Measurements from ENCODE around the gene ITGB1.
"Not testable (repeated sequence)": the region's sequence is repeated elsewhere in the genome, so short reads cannot be mapped to it uniquely, and the experiment has no call there.

ITGB1 gene

DNA sequence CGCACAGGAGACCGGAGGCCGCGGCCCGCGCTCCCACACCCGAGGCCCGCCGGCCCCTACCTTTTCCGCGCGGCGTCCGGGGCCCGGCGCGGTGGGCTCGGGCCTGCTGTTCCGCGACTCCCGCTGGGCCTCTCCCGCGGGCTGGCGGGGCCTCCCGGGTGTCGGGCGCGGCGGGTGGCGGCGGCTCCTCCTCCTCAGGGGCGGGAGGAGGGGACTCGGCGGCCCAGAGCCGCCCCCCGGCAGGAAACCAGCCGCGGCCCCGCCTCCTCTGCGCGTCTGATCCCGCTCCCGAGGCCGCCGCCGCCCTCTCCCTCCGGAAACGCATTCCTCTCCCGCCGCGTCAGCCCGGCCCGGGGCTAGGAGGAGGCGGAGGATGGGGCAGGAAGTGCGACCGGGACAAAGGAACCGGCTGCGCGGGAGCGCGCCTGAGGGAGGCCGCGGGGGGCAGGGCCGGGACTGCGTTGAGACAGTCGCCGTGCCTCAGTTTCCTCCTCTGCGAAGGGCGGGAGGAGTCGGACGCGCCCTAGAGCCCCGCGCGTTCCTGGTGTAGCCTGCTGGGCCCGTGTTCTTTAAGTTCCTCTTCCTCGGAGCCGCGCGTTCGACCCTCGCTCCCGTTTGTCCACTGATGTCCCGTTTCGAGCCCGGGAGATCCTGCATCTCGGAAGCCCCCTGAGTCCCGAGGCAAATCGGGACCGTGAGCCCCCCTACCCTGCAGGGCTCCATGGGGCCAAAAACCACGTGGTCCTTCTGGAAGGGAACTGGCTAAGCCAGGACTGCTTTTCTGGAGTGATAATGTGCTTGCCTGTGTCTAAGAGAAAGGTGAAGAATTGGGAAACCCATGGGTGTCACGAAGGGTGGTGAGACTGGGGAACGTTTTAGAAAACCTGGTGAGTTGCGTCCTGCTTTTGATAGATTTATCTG, at the start of gene ITGB1:
ITGB1 (minus strand) TSS at position 146 of the 921 bp plus-strand sequence. CDS start 22,672 bp downstream, outside the sequence.
- H3K4me3 ChIP-seq (ENCODE audit: low read depth, low read length), result peak within 1 kb of the TSS; percentile 75
- no peak for TF ChIP-seq CTCF (IDR thresholded peaks at IDR 0.05; ENCODE audit: insufficient read depth, low read length, missing control alignments)
- POLR2A ChIA-PET, result interaction anchor here (1.9 to 6.1 kb wide), 2 partner anchors 22 to 23 kb away, joined by 10 to 45 read pairs; no protein-coding TSS in a partner anchor
- peak; percentile 68 for DNase-seq (ENCODE audit: low read depth, low spot score)
- CTCF ChIA-PET, result interaction anchor here (1.1 to 1.8 kb wide), 3 partner anchors 11 to 51 kb away, joined by 3 to 9 read pairs (median 3); no protein-coding TSS in a partner anchor

GRCh38 chr10:33006342-33006887, 48.4 kb upstream of the ITGB1 start:
- H3K4me3 ChIP-seq (ENCODE audit: low read depth, low read length), result no peak overlapping the region
- ChIA-PET POLR2A (interaction anchor here (0.7 to 1.0 kb wide), 2 partner anchors 50 kb away, joined by 3 read pairs; no protein-coding TSS in a partner anchor), CTCF (interaction anchor here (0.7 to 3.7 kb wide), 10 partner anchors 23 to 815 kb away, joined by 3 to 25 read pairs (median 4); no protein-coding TSS in a partner anchor)
- TF ChIP-seq CTCF (IDR thresholded peaks at IDR 0.05; ENCODE audit: insufficient read depth, low read length, missing control alignments), result no peak
- no peak for DNase-seq (ENCODE audit: low read depth, low spot score)

DNA sequence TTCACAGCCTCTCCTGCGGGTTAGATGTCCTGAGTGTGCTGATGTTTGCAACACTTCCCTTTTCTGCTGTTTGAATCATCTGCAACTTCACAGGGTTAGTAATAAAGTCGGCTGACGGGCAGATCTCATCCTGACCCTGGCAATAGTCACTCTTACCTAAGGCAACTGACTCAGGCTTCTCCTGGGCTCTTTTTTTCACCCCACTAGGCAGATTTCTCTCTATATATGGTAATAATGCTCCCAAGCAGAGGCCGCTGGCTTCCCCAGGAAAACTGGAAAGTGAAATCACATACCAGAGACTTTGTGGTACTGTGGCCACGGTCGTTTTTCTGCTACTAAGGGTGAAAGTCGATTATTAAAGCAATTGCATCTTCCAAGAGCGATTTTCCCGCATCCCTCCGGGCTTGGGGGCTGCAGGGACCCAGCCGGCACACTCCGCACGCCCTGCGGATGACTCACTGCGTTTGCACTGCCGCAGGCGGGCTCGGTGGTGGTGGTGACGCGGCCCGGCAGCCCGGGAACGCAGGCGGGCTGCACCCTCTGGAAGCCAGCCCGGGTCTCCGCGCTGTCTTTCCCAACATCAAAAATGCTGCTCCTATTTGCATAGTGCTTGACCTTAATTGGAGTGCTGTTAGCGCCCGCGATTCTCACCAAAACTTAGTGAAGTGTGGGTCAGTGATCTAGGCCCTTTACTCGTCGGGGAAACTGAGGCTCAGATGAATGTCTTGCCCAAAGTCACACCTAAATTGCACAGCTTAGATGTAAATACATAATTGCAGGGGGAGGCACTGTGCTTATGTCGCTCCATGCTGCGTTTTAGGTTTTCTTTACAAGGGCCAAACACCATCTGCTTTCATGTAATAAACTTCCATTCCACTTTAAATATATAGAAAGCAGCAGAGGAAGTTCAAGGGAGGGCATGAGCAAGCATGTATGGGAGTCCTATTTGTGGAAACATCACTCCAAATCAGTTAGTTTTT, 47.6 kb upstream of the ITGB1 start:
- no peak for TF ChIP-seq CTCF (IDR thresholded peaks at IDR 0.05; ENCODE audit: insufficient read depth, low read length, missing control alignments)
- peak overlapping the region; percentile 52 for H3K4me3 ChIP-seq (ENCODE audit: low read depth, low read length)
- peak; percentile 96 for DNase-seq (ENCODE audit: low read depth, low spot score)
- POLR2A ChIA-PET, result interaction anchor here (1.0 to 1.3 kb wide), 3 partner anchors 25 to 49 kb away, joined by 3 to 6 read pairs (median 4); no protein-coding TSS in a partner anchor
- CTCF ChIA-PET, result interaction anchor here (0.9 to 3.7 kb wide), 6 partner anchors 24 to 660 kb away, joined by 3 to 25 read pairs (median 4); no protein-coding TSS in a partner anchor

DNA sequence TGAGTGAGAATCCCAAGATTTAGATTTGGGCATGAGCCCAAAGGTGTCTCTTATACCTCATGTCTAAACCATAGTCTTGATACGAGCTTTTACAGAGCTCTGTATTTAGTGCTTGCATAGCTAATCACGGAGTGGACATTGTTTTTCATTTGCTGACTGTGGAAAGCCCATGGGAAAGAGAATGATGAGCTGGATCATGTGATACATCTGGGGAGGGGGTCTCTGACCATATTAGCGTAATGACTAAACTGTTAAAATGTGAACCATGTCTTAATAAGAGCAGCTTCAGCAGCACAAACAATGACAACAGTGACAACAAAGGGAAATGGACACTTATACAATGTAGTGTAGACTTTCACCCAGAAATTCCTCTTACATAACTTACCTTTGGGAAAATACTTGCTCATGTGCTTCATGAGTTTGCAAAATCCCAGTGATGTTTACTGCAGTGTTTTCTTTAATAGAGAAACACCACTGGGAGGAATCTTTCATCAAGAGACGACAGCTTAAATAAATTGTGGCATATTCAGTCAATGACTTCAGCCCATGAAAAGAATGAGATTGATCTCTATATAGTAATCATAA, 44.0 kb upstream of the ITGB1 start:
- DNase-seq (ENCODE audit: low read depth, low spot score), result no peak
- ChIA-PET CTCF (interaction anchor here (0.8 to 1.5 kb wide), 3 partner anchors 21 to 206 kb away, joined by 3 to 5 read pairs (median 5); no protein-coding TSS in a partner anchor), POLR2A (no interaction called here)
- TF ChIP-seq CTCF (IDR thresholded peaks at IDR 0.05; ENCODE audit: insufficient read depth, low read length, missing control alignments), result no peak
- H3K4me3 ChIP-seq (ENCODE audit: low read depth, low read length), result no peak overlapping the region

- POLR2A ChIA-PET; H3K4me3 ChIP-seq (ENCODE audit: low read depth, low read length); DNase-seq (ENCODE audit: low read depth, low spot score); CTCF ChIA-PET: not testable (repeated sequence)
Observed at GRCh38 chr10:32998060-32998581, 40.1 kb upstream of the ITGB1 start.

Data from AG04449 (cell line).